GM12878 (cell line): Measurements from ENCODE around the gene ABCD3. TPM values are rescaled to one million over a fixed set of nuclear protein-coding genes. Genes with fewer than 3 reads are reported as not detected.

Experiments used
- ATAC-seq: fragments of 200-7000 bp; cut with Tn5 transposase; 3 replicates; pipeline ENCODE4 v1.9.1; 2020; ENCODE audit warnings: mild to moderate bottlenecking, moderate library complexity
- BruUV-seq: library from RNA; stranded (reverse); fragments of 400-500 nt; replicated peaks from 2 replicates; lab custom pipeline; 2021; lab: Mats Ljungman, UMichigan
- CTCF ChIA-PET: fragments of 300-600 bp; sonication (Branson Sonifier 250); formaldehyde crosslinking; extraction: SDS; loops from one replicate; lab custom pipeline; 2021; ENCODE audit warnings: inconsistent platforms; lab: Yijun Ruan, JAX
- POLR2A ChIA-PET: fragments of 350-600 bp; formaldehyde crosslinking; extraction: SDS; loops from one replicate; lab custom pipeline; 2021; ENCODE audit warnings: inconsistent platforms; lab: Charles Lee
- RAD21 ChIA-PET: fragments of 300-600 bp; sonication (Branson Sonifier 250); formaldehyde crosslinking; loops from one replicate; lab custom pipeline; 2023; ENCODE audit warnings: antibody characterized with exemption; ENCODE audit not compliant: unreplicated experiment; lab: Charles Lee
- SMC1A ChIA-PET: fragments of 300-600 bp; sonication (Branson Sonifier 250); formaldehyde crosslinking; loops from one replicate; lab custom pipeline; 2023; ENCODE audit not compliant: unreplicated experiment, uncharacterized antibody; lab: Charles Lee
- DNase-seq: peaks from one replicate; pipeline ENCODE4 v3.0.0-alpha.2; 2011; ENCODE audit warnings: low read depth, low spot score
- FAIRE-seq: peaks from 3 replicates; lab custom pipeline; 2011; peaks lifted over from hg19 to GRCh38; lab: Jason Lieb, UNC
- H2AFZ ChIP-seq: 2 replicates; pipeline ENCODE4 v1.6.0; 2011; ENCODE audit warnings: low read depth, low read length, control low read depth; ENCODE audit not compliant: control insufficient read depth
- H3K27ac ChIP-seq: 2 replicates; pipeline ENCODE4 v1.5.1; 2011; ENCODE audit warnings: control low read depth; ENCODE audit not compliant: control insufficient read depth, insufficient read depth
- H3K27me3 ChIP-seq, 2 experiments: replicated peaks in 1 of 2; 2 replicates each; pipeline versions ENCODE4 v1.6.0 to v1.6.1; 2011; ENCODE audit warnings: low read length in 1 of 2; ENCODE audit not compliant: control insufficient read depth in 2 of 2, insufficient read depth in 2 of 2
- H3K36me3 ChIP-seq, 2 experiments: 2 replicates each; pipeline ENCODE4 v1.5.1; 2011; ENCODE audit warnings: low read length in 1 of 2; ENCODE audit not compliant: control insufficient read depth in 2 of 2, insufficient read depth in 2 of 2
- H3K4me1 ChIP-seq: 2 replicates; pipeline ENCODE4 v1.6.1; 2011; ENCODE audit warnings: mild to moderate bottlenecking, low read length, moderate library complexity, mixed read lengths; ENCODE audit not compliant: control insufficient read depth, insufficient read depth
- H3K4me2 ChIP-seq: 2 replicates; pipeline ENCODE4 v1.6.0; 2011; ENCODE audit warnings: control low read depth; ENCODE audit not compliant: control insufficient read depth, insufficient read depth
- H3K4me3 ChIP-seq: fragments of 200-600 bp; sonication (generic); 2 replicates; pipeline ENCODE4 v1.5.1; 2016
- H3K79me2 ChIP-seq: 2 replicates; pipeline ENCODE4 v1.6.0; 2011; ENCODE audit warnings: low read length; ENCODE audit not compliant: control insufficient read depth, insufficient read depth
- H3K9ac ChIP-seq: 2 replicates; pipeline ENCODE4 v1.8.0; 2011; ENCODE audit warnings: low read length, control low read depth, mixed read lengths; ENCODE audit not compliant: control insufficient read depth, insufficient read depth
- H3K9me3 ChIP-seq: replicated peaks from 3 replicates; pipeline ENCODE4 v1.5.1; 2011; ENCODE audit warnings: mild to moderate bottlenecking, low read length; ENCODE audit not compliant: control insufficient read depth, insufficient read depth
- H4K20me1 ChIP-seq: 2 replicates; pipeline ENCODE4 v1.6.0; 2011; ENCODE audit not compliant: control insufficient read depth, insufficient read depth
- BCL3 ChIP-seq: IDR thresholded peaks from 2 replicates; pipeline ENCODE4 v1.6.1; 2011; ENCODE audit warnings: borderline replicate concordance, low read depth, mild to moderate bottlenecking, moderate library complexity, low read length; ENCODE audit not compliant: insufficient read depth, poor library complexity, severe bottlenecking
- CHD4 ChIP-seq: fragments of 200-600 bp; sonication (generic); IDR thresholded peaks from 2 replicates; pipeline ENCODE4 v1.6.1; 2016; ENCODE audit warnings: mild to moderate bottlenecking
- HDAC6 ChIP-seq: fragments of 200-600 bp; sonication (generic); IDR thresholded peaks from one replicate; pipeline ENCODE4 v1.8.0; 2017; ENCODE audit warnings: antibody characterized with exemption; ENCODE audit not compliant: unreplicated experiment
- HSF1 ChIP-seq: fragments of 150-350 bp; IDR thresholded peaks from 2 replicates; pipeline ENCODE4 v1.6.1; 2014; ENCODE audit warnings: mild to moderate bottlenecking, low read depth, low read length
- NFYA ChIP-seq: IDR thresholded peaks from 2 replicates; pipeline ENCODE4 v1.6.1; 2011; ENCODE audit warnings: low read depth, mild to moderate bottlenecking, low read length, improper control_type of control experiment, borderline replicate concordance
- NR2F1 ChIP-seq: fragments of 450-650 bp; conservative IDR thresholded peaks from 2 replicates; pipeline ENCODE4 v1.6.1; 2017; ENCODE audit warnings: mild to moderate bottlenecking
- RAD21 ChIP-seq: IDR thresholded peaks from 2 replicates; pipeline ENCODE4 v1.6.1; 2011; ENCODE audit warnings: mild to moderate bottlenecking, low read depth, low read length, moderate library complexity; ENCODE audit not compliant: insufficient read depth
- RUNX3 ChIP-seq: IDR thresholded peaks from 2 replicates; pipeline ENCODE4 v1.6.1; 2012; ENCODE audit warnings: low read length, inconsistent platforms
- ZBTB11 ChIP-seq: fragments of 450-650 bp; formaldehyde crosslinking; IDR thresholded peaks from 2 replicates; pipeline ENCODE4 v1.5.0; 2022; ENCODE audit warnings: mild to moderate bottlenecking, missing genetic modification characterization
- ZBTB40 ChIP-seq: fragments of 450-650 bp; IDR thresholded peaks from 2 replicates; pipeline ENCODE4 v1.6.1; 2016; ENCODE audit warnings: mild to moderate bottlenecking, moderate library complexity, borderline replicate concordance
- ZNF207 ChIP-seq: fragments of 450-650 bp; IDR thresholded peaks from 2 replicates; pipeline ENCODE4 v1.6.1; 2014; ENCODE audit warnings: antibody characterized with exemption, mild to moderate bottlenecking, borderline replicate concordance
- ZNF24 ChIP-seq: fragments of 450-650 bp; IDR thresholded peaks from 2 replicates; pipeline ENCODE4 v1.6.1; 2017; ENCODE audit warnings: antibody characterized with exemption, mild to moderate bottlenecking
- ZSCAN29 ChIP-seq: fragments of 450-650 bp; IDR thresholded peaks from 2 replicates; pipeline ENCODE4 v1.6.1; 2017; ENCODE audit warnings: mild to moderate bottlenecking, moderate library complexity
- WGBS: methylation state at CpG from one replicate; pipeline ENCODE4 v1.1.6; 2016; ENCODE audit warnings: low lambda C conversion rate; ENCODE audit not compliant: insufficient replicate concordance, insufficient coverage; ENCODE audit errors: missing lambda C conversion rate; 5-methylcytosine and 5-hydroxymethylcytosine counted together
- in situ Hi-C: fragments of 300-500 bp; cut with MboI; formaldehyde crosslinking; loops from 9 replicates; pipeline ENCODE4 v1.14.3; 2018; ENCODE audit warnings: mixed read lengths
- intact Hi-C: fragments of 100-400 bp; cut with micrococcal nuclease; formaldehyde crosslinking; loops from one replicate; pipeline ENCODE4 v1.14.2; 2022; ENCODE audit not compliant: unreplicated experiment
- polyA plus RNA-seq, 11 experiments: library from polyadenylated mRNA; depleted of rRNA in 4 of 11; unstranded in 6 of 11; stranded (reverse) in 5 of 11; fragments of >200 nt; fragmentation: Nextera tagmentation in 4 of 11; fragmentation: Illumina TruSeq in 1 of 11; extraction: Ambion mirVana in 4 of 11; extraction: Trizol in 1 of 11; gene quantifications; 1 replicate in 1 of 11; 2 replicates in 10 of 11; pipeline versions ENCODE4 v1.2.1 to v1.2.3, GENCODE V29; 2011 to 2016; ENCODE audit warnings: inconsistent platforms in 2 of 11, missing spikeins in 2 of 11, low read depth in 1 of 11
- total RNA-seq, 4 experiments: library from RNA; depleted of rRNA in 3 of 4; stranded (reverse); fragments of >200 nt in 3 of 4; fragmentation: Illumina TruSeq in 1 of 4; extraction: Trizol in 1 of 4; gene quantifications; 2 replicates each; pipeline versions ENCODE4 v1.2.1 to v1.2.3, GENCODE V29; 2013 to 2021

ABCD3 gene
- total and polyA plus RNA-seq, 10 of the 15 experiments (the other 5 are each of a cell fraction or from before 2014, with no cell fraction given), result 15.1 to 40.2 (median 24.1) TPM

GRCh38 chr1:94535095-94535494, 116.9 kb downstream of the ABCD3 start:
- Histone ChIP-seq H3K9me3 (no peaks in the 10 kb centered on the region), H3K9ac (no peak overlapping the region), H3K36me3 (no peaks in the 10 kb centered on the region), H2AFZ (no peak overlapping the region), H3K4me1 (no peaks in the 10 kb centered on the region), H3K4me3 (no peak overlapping the region), H3K27ac (no peak overlapping the region), H3K4me2 (no peak overlapping the region), H4K20me1 (no peaks in the 10 kb centered on the region), H3K79me2 (no peaks in the 10 kb centered on the region), H3K27me3 (peaks cover 3 to 5% of the 10 kb centered on the region in 2 experiments; a peak in 2 of 4 replicates)
- TF ChIP-seq HDAC6 (no peak), ZSCAN29 (no peak), ZNF207 (no peak), ZBTB11 (CRISPR knock-in tag) (no peak), BCL3 (no peak), ZBTB40 (no peak), CHD4 (no peak), RAD21 (no peak), HSF1 (no peak), ZNF24 (no peak), RUNX3 (no peak), NFYA (no peak), NR2F1 (no peak)
- intact Hi-C loops (no loop called here), in situ Hi-C loops (no loop called here)
- ChIA-PET POLR2A (no interaction called here), CTCF (no interaction called here), RAD21 (no interaction called here), SMC1A (no interaction called here)
- BruUV-seq, result no TSS peak
- no peak for FAIRE-seq
- DNase-seq, result no peak
- ATAC-seq, result no peak
- WGBS, result 78% methylated on average over 5 of the region's 5 CpGs
